IPS DF 4.7 (cell line): Measurements from ENCODE around the gene TAF11L13.
"Not testable (repeated sequence)": the region's sequence is repeated elsewhere in the genome, so short reads cannot be mapped to it uniquely, and the experiment has no call there.

Experiments used
- DNase-seq: peaks from one replicate; pipeline ENCODE4 v3.0.0-alpha.2; 2013; ENCODE audit warnings: low spot score; ENCODE audit errors: extremely low read depth

The TAF11L13 gene

GRCh38 chr5:17631788-17632187 lies at the start of gene TAF11L13:
Gene TAF11L13, plus strand, starts transcription at chr5:17632088.
- not testable (repeated sequence) for DNase-seq

DNA sequence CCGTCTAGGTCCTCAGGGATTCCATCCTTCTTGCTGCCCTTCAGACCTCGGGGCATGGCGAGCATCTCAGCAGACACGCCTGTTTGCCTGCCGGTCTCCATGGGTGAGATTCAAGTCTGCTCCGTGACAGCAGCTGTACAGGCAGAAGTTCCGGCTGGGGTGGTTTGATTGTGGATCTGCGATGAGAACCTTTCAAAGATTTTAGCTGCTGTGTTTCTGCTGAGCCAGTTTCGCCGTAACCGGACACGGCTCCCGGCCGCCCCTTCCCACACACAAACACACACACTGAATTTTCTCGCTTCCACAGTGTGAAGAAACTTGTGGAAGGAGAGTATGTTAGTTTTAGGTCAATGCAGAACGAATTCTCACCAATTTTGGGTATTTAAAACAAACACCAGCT lies 46.2 kb upstream of the TAF11L13 start, which contains the start of gene TAF11L7:
Gene TAF11L7, minus strand, starts transcription at position 101 of the 400 bp plus-strand sequence.
- not testable (repeated sequence) for DNase-seq

DNA sequence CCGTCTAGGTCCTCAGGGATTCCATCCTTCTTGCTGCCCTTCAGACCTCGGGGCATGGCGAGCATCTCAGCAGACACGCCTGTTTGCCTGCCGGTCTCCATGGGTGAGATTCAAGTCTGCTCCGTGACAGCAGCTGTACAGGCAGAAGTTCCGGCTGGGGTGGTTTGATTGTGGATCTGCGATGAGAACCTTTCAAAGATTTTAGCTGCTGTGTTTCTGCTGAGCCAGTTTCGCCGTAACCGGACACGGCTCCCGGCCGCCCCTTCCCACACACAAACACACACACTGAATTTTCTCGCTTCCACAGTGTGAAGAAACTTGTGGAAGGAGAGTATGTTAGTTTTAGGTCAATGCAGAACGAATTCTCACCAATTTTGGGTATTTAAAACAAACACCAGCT lies 41.0 kb upstream of the TAF11L13 start, which contains the start of gene TAF11L8:
Gene TAF11L8, minus strand, starts transcription at position 101 of the 400 bp plus-strand sequence.
- DNase-seq = not testable (repeated sequence)

DNA sequence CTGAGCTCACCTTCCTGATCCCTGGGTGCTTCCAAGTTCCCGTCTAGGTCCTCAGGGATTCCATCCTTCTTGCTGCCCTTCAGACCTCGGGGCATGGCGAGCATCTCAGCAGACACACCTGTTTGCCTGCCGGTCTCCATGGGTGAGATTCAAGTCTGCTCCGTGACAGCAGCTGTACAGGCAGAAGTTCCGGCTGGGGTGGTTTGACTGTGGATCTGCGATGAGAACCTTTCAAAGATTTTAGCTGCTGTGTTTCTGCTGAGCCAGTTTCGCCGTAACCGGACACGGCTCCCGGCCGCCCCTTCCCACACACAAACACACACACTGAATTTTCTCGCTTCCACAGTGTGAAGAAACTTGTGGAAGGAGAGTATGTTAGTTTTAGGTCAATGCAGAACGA lies 37.6 kb upstream of the TAF11L13 start, which contains the start of gene TAF11L9:
Gene TAF11L9, minus strand, starts transcription at position 140 of the 400 bp plus-strand sequence.
- DNase-seq = not testable (repeated sequence)

GRCh38 chr5:17597728-17598127 lies 34.2 kb upstream of the TAF11L13 start, which contains the start of gene TAF11L10:
Gene TAF11L10, minus strand, starts transcription at chr5:17597828.
- DNase-seq = not testable (repeated sequence)

DNA sequence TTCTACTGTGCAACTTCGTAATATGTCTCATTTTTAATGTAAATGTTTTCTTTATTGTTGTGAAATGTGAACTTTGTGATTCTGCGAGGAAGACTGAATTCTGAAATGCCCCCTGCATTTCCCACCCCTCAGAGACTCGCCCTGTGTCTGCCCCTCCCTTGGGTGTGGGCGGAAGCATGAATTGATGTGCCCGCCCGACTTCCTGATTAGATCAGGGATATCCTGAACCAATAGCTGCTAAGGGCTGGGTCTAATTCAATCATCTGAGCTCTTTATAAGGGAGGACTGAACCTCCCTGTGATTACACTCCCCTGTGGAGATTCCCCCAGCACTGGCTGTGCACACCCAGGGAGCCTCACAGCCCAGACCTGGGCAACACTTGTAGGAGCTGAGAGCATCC lies 28.0 kb upstream of the TAF11L13 start, which contains the start of gene TAF11L11:
Gene TAF11L11, plus strand, starts transcription at position 304 of the 400 bp plus-strand sequence.
- DNase-seq = not testable (repeated sequence)

DNA sequence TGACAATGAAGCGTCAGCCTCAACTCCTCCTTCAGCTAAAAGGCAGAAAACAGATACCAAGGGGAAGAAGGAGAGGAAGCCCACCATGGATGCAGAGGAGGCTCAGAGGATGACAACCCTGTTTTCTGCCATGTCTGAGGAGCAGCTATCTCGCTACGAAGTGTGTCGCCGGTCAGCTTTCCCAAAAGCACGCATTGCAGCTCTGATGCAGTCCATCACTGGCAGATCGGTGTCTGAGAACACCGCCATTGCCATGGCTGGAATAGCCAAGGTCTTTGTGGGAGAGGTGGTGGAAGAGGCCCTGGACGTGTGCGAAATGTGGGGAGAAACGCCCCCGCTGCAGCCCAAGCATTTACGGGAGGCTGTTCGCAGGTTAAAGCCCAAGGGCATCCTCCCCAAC lies 26.9 kb upstream of the TAF11L13 start:
- DNase-seq = no peak

DNA sequence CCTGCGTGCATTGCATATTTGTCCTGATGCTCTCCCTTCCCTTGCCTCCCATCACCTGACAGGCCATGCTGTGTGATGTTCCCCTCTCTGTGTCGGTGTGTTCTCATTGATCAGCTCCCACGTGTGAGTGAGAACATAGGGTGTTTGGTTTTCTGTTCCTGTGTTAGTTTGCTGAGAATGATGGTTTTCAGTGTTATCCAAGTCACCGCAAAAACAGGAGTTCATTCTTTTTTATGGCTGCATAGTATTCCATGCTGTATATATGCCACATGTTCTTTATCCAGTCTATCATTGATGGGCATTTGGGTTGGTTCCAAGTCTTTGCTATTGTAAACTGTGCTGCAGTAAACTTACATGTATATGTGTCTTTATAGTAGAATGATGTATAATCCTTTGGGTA lies 24.4 kb upstream of the TAF11L13 start:
- DNase-seq = not testable (repeated sequence)

DNA sequence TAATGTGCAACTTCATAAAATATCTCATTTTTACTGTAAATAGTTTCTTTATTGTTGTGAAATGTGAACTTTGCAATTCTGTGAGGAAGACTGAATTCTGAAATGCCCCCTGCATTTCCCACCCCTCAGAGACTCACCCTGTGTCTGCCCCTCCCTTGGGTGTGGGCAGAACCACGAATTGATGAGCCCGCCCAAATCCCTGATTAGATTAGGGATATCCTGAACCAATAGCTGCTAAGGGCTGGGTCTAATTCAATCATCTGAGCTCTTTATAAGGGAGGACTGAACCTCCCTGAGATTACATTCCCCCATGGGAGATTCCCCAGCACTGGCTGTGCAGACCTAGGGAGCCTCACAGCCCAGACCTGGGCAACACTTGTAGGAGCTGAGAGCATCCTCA lies 21.8 kb upstream of the TAF11L13 start, which contains the start of gene TAF11L12:
Gene TAF11L12, plus strand, starts transcription at position 301 of the 400 bp plus-strand sequence.
- not testable (repeated sequence) for DNase-seq

DNA sequence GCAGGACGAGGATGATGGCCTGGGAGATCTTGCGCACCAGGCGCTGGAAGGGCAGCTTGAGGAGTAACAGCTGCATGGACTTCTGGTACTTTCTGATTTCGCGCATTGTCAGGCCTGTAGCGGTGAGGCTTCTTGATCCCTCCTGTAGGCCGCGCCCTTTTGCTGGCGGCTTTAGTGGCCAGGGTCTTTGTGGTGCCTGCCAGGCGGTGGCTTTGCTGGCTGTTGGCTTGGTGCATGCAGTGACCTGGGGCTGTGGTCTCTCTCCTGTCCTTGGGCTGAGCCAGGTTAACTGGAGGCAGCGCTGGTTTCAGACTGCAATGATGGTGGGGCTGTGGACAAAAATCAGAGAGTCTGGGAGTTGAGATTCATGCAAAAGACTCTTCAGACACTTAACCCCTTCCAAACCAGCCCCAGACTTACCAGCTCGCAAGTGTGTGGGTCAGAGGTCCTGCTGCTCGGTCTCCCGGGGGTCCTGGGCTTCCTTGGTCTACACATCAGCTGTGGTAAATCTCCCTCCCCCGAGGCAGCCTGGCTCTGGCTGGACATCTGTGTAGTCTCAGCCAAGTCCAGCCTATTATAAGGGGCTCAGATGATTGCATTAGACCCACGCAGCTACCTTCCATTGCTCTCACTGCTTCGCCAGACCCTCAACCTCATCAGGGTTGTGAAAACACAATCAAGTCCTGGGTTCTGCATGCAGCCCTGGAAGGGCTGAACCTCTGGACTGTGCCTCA lies 16.8 kb upstream of the TAF11L13 start:
- no peak for DNase-seq

DNA sequence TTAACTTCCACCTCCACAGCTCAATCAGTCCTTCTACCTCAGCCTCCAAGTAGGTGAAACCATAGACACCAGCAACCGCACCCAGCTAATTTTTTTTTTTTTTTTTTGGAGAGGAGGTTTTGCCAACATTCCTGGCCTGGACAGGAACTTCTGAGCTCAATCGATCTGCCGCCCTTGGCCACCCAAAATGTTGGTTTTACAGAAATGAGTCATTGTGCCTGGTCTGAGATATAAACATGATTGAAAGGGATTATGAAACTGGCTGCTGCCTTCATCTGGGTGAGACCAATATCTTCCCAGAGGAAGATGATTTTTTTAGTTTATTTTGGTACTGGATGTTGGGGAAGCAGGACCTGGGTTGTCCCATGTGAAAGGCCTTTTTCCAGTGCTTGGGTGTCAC lies 12.5 kb upstream of the TAF11L13 start:
- DNase-seq = no peak

GRCh38 chr5:17620627-17621026 lies 11.3 kb upstream of the TAF11L13 start:
- DNase-seq = peak; percentile 14

GRCh38 chr5:17625686-17626085 lies 6.2 kb upstream of the TAF11L13 start:
- no peak for DNase-seq

DNA sequence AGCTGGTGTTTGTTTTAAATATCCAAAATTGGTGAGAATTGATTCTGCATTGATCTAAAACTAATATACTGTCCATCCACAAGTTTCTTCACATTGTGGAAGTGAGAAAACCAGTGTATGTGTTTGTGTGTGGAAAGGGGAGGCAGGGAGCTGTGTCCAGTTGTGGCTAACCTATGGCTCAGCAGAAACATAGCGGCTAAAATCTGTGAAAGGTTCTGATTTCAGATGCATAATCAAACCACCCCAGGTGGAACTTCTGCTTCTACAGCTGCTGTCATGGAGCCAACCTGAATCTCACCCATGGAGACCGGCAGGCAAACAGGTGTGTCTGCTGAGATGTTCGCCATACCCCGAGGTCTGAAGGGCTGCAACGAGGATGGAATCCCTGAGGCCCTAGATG lies 2.3 kb downstream of the TAF11L13 start, which contains the start of gene TAF11L14:
Gene TAF11L14, plus strand, starts transcription at position 301 of the 400 bp plus-strand sequence.
- DNase-seq = no peak

GRCh38 chr5:17649232-17649631 lies 17.3 kb downstream of the TAF11L13 start:
- not testable (repeated sequence) for DNase-seq

DNA sequence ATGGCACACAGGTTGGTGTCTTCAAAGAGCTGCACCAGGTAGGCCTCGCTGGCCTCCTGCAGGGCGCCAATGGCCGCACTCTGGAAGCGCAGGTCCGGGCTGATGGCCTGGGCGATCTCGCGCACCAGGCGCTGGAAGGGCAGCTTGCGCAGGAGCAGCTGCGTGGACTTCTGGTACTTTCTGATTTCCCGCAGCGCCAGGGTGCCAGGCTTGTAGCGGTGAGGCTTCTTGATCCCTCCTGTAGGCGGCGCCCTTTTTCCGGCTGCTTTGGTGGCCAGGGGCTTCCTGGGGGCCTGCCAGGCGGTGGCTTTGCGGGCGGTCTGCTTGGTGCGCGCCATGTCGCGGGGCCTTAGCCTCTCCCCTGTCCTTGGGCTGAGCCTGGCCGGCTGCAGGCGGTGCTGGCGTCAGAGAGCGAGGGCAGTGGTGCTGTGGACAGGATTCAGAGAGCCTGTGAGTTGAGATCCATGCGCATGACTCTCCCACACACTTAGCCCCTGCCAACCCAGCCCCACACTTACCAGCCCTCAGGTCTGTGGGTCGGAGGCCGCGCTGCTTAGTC lies 23.4 kb downstream of the TAF11L13 start:
- DNase-seq = not testable (repeated sequence)

DNA sequence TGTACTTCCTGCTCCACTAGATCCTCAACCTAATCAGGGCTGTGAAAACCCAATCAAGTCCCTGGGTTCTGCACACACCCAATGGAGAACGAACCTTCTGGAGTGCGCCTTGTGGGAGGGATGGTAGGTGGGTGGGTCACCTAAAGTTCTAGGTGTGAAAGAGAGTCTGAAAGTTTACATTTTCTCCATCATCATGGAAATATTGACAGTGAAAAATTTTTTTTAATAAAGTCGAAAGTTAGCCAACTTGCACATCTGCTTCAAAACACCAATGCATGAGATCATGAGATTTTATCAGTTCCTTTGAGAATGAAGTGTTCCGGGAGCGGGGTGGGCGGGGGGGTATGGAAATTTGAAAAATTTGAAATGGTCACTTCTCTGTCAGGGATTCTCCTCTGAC lies 24.0 kb downstream of the TAF11L13 start:
- DNase-seq = no peak

GRCh38 chr5:17663182-17663581 lies 31.3 kb downstream of the TAF11L13 start:
- no peak for DNase-seq

DNA sequence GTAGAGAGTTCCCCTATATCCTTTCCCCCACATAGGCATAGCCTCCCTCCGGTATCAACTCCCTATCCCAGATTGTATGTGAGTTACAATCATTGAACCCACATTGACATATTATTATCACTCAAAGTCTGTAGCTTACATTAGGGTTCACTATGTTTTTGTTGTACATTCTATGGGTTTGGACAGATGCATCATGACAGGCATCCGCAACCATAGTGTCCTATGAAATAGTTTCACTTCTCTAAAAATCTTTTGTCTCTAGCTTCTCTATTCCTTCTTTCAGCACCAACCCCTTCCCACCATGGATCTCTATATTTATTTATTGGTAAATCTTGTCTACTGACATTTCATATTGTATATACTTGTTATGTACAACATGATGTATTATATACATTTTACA lies 33.9 kb downstream of the TAF11L13 start:
- DNase-seq = no peak

GRCh38 chr5:17666726-17667235 lies 34.9 kb downstream of the TAF11L13 start:
- DNase-seq = no peak

DNA sequence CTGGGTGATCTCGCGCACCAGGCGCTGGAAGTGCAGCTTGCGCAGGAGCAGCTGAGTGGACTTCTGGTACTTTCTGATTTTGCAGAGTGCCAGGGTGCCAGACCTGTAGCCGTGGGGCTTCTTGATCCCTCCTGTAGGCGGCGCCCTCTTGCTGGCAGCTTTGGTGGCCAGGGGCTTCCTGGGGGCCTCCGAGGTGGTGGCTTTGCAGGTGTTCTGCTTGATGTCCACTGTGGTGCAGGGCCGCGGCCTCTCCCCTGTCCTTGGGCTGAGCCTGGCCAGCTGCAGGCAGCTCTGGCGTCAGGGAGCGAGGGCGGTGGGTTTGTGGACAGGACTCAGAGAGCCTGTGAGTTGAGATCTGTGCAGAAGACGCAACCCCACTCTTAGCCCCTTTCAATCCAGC lies 38.5 kb downstream of the TAF11L13 start:
- DNase-seq = no peak

GRCh38 chr5:17678751-17679324 lies 47.0 kb downstream of the TAF11L13 start:
- no peak for DNase-seq
